ENCODE results near the gene GLDN. TPM values are rescaled to one million over a fixed set of nuclear protein-coding genes. Genes with fewer than 3 reads are reported as not detected.

The GLDN gene
- total and polyA plus RNA-seq, 2 of the 4 experiments (the other 2 are of a cell fraction), result under 0.01 TPM; not detected in 1

DNA sequence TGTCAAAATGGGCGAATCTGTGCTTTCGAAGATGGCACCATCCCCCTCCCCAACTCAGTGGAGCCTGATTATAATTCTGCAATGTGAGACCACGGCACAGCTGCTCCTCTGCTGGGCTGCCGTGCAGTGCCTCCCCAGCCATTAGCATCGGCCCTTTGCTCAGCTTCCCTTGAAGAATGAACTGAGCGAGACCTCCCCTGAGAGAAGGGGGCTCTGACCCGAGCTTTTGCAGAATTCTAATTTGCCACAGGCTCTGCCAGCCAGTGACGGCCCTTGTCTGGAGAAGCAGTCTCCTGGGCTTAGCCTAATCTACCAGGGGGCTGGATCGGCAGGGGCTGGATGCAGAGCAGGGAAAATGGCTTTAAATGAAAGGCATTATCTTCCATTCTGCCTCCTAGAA lies 57.2 kb downstream of the GLDN start:
- H3K4ac ChIP-seq (ENCODE audit: low read depth, low read length), result no peak overlapping the region
- CTCF ChIA-PET, result interaction anchor here (0.9 to 1.3 kb wide), 2 partner anchors 16 to 205 kb away, joined by 3 read pairs; no protein-coding TSS in a partner anchor
- no peak overlapping the region for H2AK5ac ChIP-seq (ENCODE audit: low read depth, low read length)
- H2BK5ac ChIP-seq (ENCODE audit: low read depth, low read length, poor library complexity, severe bottlenecking), result no peak overlapping the region
- H3K14ac ChIP-seq (replicated peaks; ENCODE audit: low read depth, low read length), result no peak overlapping the region
- no peak overlapping the region for H2AK9ac ChIP-seq (replicated peaks; ENCODE audit: low read depth, low read length, poor library complexity)
- DNase-seq (no peak), ATAC-seq (ENCODE audit: low read depth) (no peak)
- no peak overlapping the region for H2AFZ ChIP-seq (replicated peaks; ENCODE audit: low read length, poor library complexity)
- no peak overlapping the region for H2BK20ac ChIP-seq (ENCODE audit: low read depth, low read length)
- WGBS, 2 experiments (ENCODE audit: extremely low coverage in 2 of 2, insufficient read length in 1 of 2), result 74% methylated on average over 3 of the region's 9 CpGs; no CpG with 5 or more reads in 1 of the 2 experiments
- H3K36me3 ChIP-seq (ENCODE audit: control insufficient read depth, insufficient read depth, low read length), result no peaks in the 10 kb centered on the region
- TF ChIP-seq, protein P1, sequence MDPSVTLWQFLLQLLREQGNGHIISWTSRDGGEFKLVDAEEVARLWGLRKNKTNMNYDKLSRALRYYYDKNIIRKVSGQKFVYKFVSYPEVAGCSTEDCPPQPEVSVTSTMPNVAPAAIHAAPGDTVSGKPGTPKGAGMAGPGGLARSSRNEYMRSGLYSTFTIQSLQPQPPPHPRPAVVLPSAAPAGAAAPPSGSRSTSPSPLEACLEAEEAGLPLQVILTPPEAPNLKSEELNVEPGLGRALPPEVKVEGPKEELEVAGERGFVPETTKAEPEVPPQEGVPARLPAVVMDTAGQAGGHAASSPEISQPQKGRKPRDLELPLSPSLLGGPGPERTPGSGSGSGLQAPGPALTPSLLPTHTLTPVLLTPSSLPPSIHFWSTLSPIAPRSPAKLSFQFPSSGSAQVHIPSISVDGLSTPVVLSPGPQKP (IDR thresholded peaks at IDR 0.05; ENCODE audit: borderline replicate concordance, low read depth, low read length), result no peak
- TF ChIP-seq NFE2L2 (IDR thresholded peaks at IDR 0.05; ENCODE audit: low read depth, low read length), result no peak
- no peak for TF ChIP-seq POLR2A (IDR thresholded peaks at IDR 0.05; ENCODE audit: low read depth, low read length)
- TF ChIP-seq RAD21 (IDR thresholded peaks at IDR 0.05; ENCODE audit: low read length), result no peak
- TF ChIP-seq, protein P2, sequence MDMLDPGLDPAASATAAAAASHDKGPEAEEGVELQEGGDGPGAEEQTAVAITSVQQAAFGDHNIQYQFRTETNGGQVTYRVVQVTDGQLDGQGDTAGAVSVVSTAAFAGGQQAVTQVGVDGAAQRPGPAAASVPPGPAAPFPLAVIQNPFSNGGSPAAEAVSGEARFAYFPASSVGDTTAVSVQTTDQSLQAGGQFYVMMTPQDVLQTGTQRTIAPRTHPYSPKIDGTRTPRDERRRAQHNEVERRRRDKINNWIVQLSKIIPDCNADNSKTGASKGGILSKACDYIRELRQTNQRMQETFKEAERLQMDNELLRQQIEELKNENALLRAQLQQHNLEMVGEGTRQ (IDR thresholded peaks at IDR 0.05; ENCODE audit: low read depth, low read length), result no peak
- no peak for TF ChIP-seq MXI1 (IDR thresholded peaks at IDR 0.05; ENCODE audit: borderline replicate concordance, low read depth, low read length)
- no peak for TF ChIP-seq MAFK (IDR thresholded peaks at IDR 0.05; ENCODE audit: low read depth, low read length)
- no peak for TF ChIP-seq CEBPB (IDR thresholded peaks at IDR 0.05; ENCODE audit: low read depth, low read length)
- TF ChIP-seq RCOR1 (IDR thresholded peaks at IDR 0.05; ENCODE audit: insufficient replicate concordance, low read length), result no peak
- H4K8ac ChIP-seq (ENCODE audit: low read depth in 2 of 2, low read length in 2 of 2), result no peak overlapping the region
- H2BK120ac ChIP-seq (ENCODE audit: low read depth, low read length), result no peak overlapping the region
- no peaks in the 10 kb centered on the region for H4K20me1 ChIP-seq (ENCODE audit: insufficient read depth, low read length)
- no peaks in the 10 kb centered on the region for H3K9me3 ChIP-seq (ENCODE audit: control insufficient read depth, insufficient read depth, low read length)
- no peaks in the 10 kb centered on the region for H3K9me1 ChIP-seq (ENCODE audit: insufficient read depth, low read length)
- no peak overlapping the region for H3K18ac ChIP-seq (ENCODE audit: low read depth, low read length)
- H3K56ac ChIP-seq (ENCODE audit: extremely low read depth, insufficient read depth, low read length), result no peak overlapping the region
- no peaks in the 10 kb centered on the region for H3K4me1 ChIP-seq (ENCODE audit: control insufficient read depth, insufficient read depth, low read length)
- no peak overlapping the region for H3K4me3 ChIP-seq (ENCODE audit: insufficient read depth, low read depth, low read length)
- H3K79me1 ChIP-seq (ENCODE audit: low read depth in 1 of 2, low read length in 2 of 2), result no peaks in the 10 kb centered on the region
- in situ Hi-C loops (cut with MboI; ENCODE audit: low sequenced_read_pairs), result no loop called here
- POLR2A ChIA-PET (ENCODE audit: unreplicated experiment), result no interaction called here
- H3K9ac ChIP-seq (ENCODE audit: low read depth, low read length), result no peak overlapping the region
- no peak overlapping the region for H3K23ac ChIP-seq (ENCODE audit: low read depth, low read length)
- no peak overlapping the region for H3K4me2 ChIP-seq (ENCODE audit: low read depth, low read length)
- no TSS peak for BruUV-seq (replicated peaks)
- intact Hi-C loops (cut with micrococcal nuclease), result no loop called here
- no peak overlapping the region for H3K27ac ChIP-seq (ENCODE audit: insufficient read depth, low read length)
- peaks cover 51% of the 10 kb centered on the region for H3K27me3 ChIP-seq (ENCODE audit: control insufficient read depth, insufficient read depth, low read length)
- dilution Hi-C loops (cut with HindIII; ENCODE audit: low sequenced_read_pairs, unreplicated experiment), result no loop called here
- no peak overlapping the region for H2BK15ac ChIP-seq (ENCODE audit: low read depth, low read length)
- no peak overlapping the region for H4K5ac ChIP-seq (ENCODE audit: low read depth, low read length)
- H4K91ac ChIP-seq (ENCODE audit: insufficient read depth, low read depth, low read length), result no peak overlapping the region
